NK-92 treated with Interleukin-12 subunit alpha and Interleukin-12 subunit beta, amount 100 ng/mL, for 24 hours (cell line): ENCODE measurements around the gene SLBP.

Source experiments
- DNase-seq: peaks from one replicate; lab custom pipeline; 2025; lab: John Stamatoyannopoulos, UW

Gene SLBP

GRCh38 chr4:1654216-1654955 lies 57.7 kb downstream of the SLBP start:
- no peak for DNase-seq

- DNase-seq: no peak
These were observed 58.3 kb downstream of the SLBP start for GRCh38 chr4:1653776-1654175.

DNA sequence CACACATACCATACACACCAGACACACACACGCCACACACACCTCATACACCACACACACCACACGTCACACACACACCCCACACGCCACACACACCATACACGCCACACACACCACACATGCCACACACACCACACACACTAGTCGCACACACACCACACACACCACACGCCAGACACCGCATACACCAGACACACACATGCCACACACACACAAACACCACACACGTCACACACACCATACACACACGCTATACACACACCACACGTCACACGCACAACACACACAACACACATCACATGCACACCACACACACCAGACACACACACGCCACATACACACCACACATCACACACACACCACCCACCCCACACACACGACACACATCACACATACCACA lies 60.0 kb downstream of the SLBP start:
- no peak for DNase-seq

DNA sequence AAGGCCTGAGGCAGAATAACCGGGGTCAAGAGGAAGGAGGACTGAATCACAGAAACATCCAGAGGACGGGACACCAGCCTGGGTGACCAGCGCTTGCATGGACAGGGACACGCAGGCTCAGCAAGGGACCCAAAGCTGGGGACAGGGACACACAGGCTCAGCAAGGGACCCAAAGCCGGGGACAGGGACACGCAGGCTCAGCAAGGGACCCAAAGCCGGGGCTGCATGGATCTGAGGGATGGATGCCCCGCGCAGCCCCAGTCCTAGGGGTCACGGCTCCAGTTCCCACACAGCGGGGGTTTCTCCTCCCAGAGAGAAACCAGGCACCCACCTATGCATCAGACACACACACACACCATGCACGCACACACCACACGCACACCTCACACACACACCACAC lies 60.5 kb downstream of the SLBP start:
- no peak for DNase-seq

DNA sequence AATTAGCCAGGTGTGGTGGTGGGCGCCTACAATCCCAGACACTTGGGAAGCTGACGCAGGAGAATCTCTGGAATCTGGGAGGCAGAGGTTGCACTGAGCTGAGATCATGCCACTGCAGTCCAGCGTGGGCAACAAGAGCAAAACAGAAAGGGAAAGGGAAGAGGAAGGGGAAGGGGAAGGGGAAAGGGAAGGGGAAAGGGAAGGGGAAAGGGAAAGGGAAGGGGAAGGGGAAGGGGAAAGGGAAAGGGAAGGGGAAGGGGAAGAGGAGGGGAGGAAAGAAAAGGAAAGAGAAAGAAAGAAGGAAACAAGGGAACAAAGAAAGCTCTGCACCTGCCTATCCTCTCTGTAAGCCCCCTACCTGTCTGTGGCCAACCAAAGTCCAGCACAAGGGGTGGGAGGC lies 63.2 kb downstream of the SLBP start:
- no peak for DNase-seq

DNA sequence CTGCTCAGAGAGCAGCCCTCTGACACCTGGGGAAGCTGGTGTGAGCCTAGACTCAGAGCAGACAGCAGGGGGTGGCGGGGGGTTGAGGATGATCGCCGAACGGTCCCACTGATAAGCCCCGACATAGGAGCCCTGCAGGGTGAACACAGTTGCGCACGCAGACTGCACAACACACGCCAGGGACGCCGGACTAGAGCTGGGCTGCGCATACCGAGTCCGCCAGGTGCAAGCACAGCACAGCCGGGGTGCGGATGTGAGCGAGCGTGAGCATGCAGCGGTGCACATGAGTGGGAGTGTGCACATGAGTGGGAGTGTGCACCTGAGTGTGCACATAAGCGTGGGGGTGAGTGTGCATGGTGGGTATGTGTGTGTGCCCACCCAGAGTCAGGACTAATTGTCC lies 64.7 kb downstream of the SLBP start:
- no peak for DNase-seq

- DNase-seq: no peak
These were observed 65.4 kb downstream of the SLBP start for GRCh38 chr4:1646690-1647089.

GRCh38 chr4:1644891-1645657 lies 67.0 kb downstream of the SLBP start:
- no peak for DNase-seq

DNA sequence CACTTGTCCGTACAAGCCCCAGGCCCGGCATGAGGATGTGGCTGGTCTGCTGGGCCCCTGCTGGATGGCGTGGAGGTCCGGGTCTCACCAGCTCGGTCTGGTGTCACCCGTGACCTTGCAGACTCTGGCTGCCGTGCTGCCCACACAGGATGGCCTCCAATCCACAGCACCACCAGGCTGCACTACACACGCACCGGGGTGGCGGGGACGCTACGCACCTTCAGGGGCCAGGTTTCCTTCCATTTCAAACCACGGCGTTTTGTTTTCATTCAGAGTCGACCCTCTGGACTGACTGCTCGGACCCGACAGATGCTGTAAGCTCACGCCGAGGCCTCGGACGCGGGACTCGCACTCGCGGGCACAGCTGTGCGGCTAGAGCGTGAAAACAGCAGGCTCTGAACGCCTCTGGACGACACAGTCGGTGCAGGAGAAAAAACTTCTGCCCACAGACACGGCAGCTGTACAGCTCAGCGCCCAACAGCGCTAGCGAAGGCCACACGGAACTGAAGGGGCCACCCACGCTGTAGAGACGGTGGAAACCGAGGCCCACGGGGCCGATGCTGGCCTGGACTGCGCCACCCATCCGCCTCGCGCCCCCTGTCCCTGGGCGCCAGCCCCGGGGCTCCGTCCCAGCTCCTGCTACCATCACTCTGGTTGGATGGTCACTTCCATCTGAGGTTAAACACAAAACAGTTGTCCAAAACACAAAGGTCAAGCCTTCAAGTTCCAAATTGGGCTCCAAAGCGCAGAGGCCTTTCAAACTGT lies 68.0 kb downstream of the SLBP start:
- no peak for DNase-seq
